ENCODE data around the gene CCSAP. TPM values are rescaled to one million over a fixed set of nuclear protein-coding genes. Genes with fewer than 3 reads are reported as not detected.

Gene CCSAP
- total and polyA plus RNA-seq, 8 donors, result 7.1 to 11.4 (median 9.2) TPM

- Histone ChIP-seq H3K27ac (no peak overlapping the region), H3K36me3 (no peaks in the 10 kb centered on the region), H3K9me3 (no peaks in the 10 kb centered on the region), H3K27me3 (peaks cover 0 to 12% of the 10 kb centered on the region in 2 donors), H3K4me1 (no peaks in the 10 kb centered on the region), H3K4me3 (no peak overlapping the region)
- DNase-seq (no peak), ATAC-seq (no peak)
- intact Hi-C loops (cut with DNase I), result no loop called here
- TF ChIP-seq, protein P1, sequence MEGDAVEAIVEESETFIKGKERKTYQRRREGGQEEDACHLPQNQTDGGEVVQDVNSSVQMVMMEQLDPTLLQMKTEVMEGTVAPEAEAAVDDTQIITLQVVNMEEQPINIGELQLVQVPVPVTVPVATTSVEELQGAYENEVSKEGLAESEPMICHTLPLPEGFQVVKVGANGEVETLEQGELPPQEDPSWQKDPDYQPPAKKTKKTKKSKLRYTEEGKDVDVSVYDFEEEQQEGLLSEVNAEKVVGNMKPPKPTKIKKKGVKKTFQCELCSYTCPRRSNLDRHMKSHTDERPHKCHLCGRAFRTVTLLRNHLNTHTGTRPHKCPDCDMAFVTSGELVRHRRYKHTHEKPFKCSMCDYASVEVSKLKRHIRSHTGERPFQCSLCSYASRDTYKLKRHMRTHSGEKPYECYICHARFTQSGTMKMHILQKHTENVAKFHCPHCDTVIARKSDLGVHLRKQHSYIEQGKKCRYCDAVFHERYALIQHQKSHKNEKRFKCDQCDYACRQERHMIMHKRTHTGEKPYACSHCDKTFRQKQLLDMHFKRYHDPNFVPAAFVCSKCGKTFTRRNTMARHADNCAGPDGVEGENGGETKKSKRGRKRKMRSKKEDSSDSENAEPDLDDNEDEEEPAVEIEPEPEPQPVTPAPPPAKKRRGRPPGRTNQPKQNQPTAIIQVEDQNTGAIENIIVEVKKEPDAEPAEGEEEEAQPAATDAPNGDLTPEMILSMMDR (IDR thresholded peaks at IDR 0.05), result no peak
These were observed 30.5 kb upstream of the CCSAP start for GRCh38 chr1:229373395-229373794.

- intact Hi-C loops (cut with DNase I), result no loop called here
- ATAC-seq, result no peak
These were observed 29.4 kb upstream of the CCSAP start for GRCh38 chr1:229372251-229372650.

DNA sequence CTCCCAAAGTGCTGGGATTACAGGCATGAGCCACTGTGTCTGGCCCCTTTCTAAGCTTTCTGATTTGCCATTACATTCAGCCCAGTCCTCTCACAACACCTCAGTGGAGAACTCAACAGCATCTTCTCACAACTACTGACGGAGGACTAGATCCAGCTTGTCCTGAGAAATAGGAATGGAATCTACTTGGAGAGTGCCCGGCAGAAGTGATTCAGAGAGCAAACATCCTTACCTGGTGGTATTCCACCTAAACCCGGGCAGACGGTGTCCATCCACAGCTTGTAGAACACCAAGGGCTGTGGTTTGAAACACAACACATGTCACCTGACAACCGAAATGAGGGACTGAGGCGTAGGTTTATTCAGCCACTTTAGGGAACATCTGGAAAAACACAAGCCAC lies 28.8 kb upstream of the CCSAP start:
- ATAC-seq (no peak), DNase-seq (no peak)
- intact Hi-C loops (cut with DNase I), result no loop called here
- H3K4me1 ChIP-seq, result no peaks in the 10 kb centered on the region
- TF ChIP-seq, protein P1 (IDR thresholded peaks at IDR 0.05), result no peak
- no peaks in the 10 kb centered on the region for H3K9me3 ChIP-seq
- no peak overlapping the region for H3K27ac ChIP-seq
- H3K4me3 ChIP-seq, result no peak overlapping the region
- H3K36me3 ChIP-seq, result no peaks in the 10 kb centered on the region
- H3K27me3 ChIP-seq, result peaks cover 0 to 12% of the 10 kb centered on the region in 2 donors

More at GRCh38 chr1:229372251-229372650, 29.4 kb upstream of the CCSAP start:
- H3K9me3 ChIP-seq, result no peaks in the 10 kb centered on the region
- no peak for DNase-seq
- TF ChIP-seq, protein P1 (IDR thresholded peaks at IDR 0.05), result no peak
- H3K4me3 ChIP-seq, result no peak overlapping the region
- no peaks in the 10 kb centered on the region for H3K4me1 ChIP-seq
- no peaks in the 10 kb centered on the region for H3K36me3 ChIP-seq
- H3K27me3 ChIP-seq, result peaks cover 0 to 12% of the 10 kb centered on the region in 2 donors
- H3K27ac ChIP-seq, result no peak overlapping the region

DNA sequence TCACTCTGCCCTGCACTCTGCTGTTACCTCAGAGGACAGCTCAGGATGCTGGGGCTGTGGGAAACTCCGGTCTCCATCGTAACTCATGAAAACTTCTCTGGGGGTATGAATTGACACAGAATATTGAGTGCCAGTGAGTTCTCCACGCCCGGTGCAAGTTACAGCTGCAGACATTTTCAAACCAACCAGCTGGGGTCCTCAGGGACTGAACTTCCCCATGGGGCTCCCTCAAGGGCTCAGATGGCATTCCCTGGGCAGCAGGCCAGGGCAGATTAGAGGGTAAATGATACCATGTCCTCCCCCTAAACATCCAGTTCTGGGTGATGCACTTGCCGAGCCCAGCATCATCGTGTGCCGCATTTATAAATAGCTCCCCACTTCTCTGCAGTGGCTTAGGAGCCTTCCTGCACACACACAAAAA lies 27.8 kb upstream of the CCSAP start:
- intact Hi-C loops (cut with DNase I), result no loop called here
- ATAC-seq (no peak), DNase-seq (no peak)
- no peaks in the 10 kb centered on the region for H3K36me3 ChIP-seq
- H3K4me3 ChIP-seq, result no peak overlapping the region
- no peak overlapping the region for H3K27ac ChIP-seq
- TF ChIP-seq, protein P1 (IDR thresholded peaks at IDR 0.05), result no peak
- peaks cover 0 to 12% of the 10 kb centered on the region in 2 donors for H3K27me3 ChIP-seq
- no peaks in the 10 kb centered on the region for H3K9me3 ChIP-seq
- no peaks in the 10 kb centered on the region for H3K4me1 ChIP-seq

GRCh38 chr1:229368347-229368746 lies 25.5 kb upstream of the CCSAP start:
- H3K4me3 ChIP-seq, result no peak overlapping the region
- no peaks in the 10 kb centered on the region for H3K9me3 ChIP-seq
- no peaks in the 10 kb centered on the region for H3K4me1 ChIP-seq
- DNase-seq (no peak), ATAC-seq (peak; percentile 21)
- H3K27ac ChIP-seq, result no peak overlapping the region
- peaks cover 0 to 12% of the 10 kb centered on the region in 2 donors for H3K27me3 ChIP-seq
- intact Hi-C loops (cut with DNase I), result no loop called here
- no peaks in the 10 kb centered on the region for H3K36me3 ChIP-seq
- TF ChIP-seq, protein P1 (IDR thresholded peaks at IDR 0.05), result no peak

Measured in left lung (tissue), 10 donors.